Measurements from ENCODE around the gene DHODH. TPM values are rescaled to one million over a fixed set of nuclear protein-coding genes. Genes with fewer than 3 reads are reported as not detected.

DHODH gene
- total RNA-seq, 4 donors from 2014 or later, result 5.5 to 13.4 (median 7.4) TPM

- WGBS, 2 donors, result 52 to 56% methylated on average over 5 of the region's 5 CpGs
- intact Hi-C loops (cut with DNase I), result no loop called here
- Histone ChIP-seq H3K27ac (peak overlapping the region in 2 of 3 donors; percentile 18 to 53), H3K27me3 (no peaks in the 10 kb centered on the region), H3K4me3 (replicated peaks in 1 of 3) (no peak overlapping the region), H3K36me3 (peaks cover 0 to 4% of the 10 kb centered on the region in 2 donors), H3K4me1 (no peaks in the 10 kb centered on the region), H3K9me3 (no peaks in the 10 kb centered on the region)
- DNase-seq, result peak; percentile 12 to 13
- TF ChIP-seq CTCF (IDR thresholded peaks at IDR 0.05), result no peak
- no peak for TF ChIP-seq POLR2A (IDR thresholded peaks at IDR 0.05)
Observed at GRCh38 chr16:72013389-72013788, 4.8 kb downstream of the DHODH start.

DNA sequence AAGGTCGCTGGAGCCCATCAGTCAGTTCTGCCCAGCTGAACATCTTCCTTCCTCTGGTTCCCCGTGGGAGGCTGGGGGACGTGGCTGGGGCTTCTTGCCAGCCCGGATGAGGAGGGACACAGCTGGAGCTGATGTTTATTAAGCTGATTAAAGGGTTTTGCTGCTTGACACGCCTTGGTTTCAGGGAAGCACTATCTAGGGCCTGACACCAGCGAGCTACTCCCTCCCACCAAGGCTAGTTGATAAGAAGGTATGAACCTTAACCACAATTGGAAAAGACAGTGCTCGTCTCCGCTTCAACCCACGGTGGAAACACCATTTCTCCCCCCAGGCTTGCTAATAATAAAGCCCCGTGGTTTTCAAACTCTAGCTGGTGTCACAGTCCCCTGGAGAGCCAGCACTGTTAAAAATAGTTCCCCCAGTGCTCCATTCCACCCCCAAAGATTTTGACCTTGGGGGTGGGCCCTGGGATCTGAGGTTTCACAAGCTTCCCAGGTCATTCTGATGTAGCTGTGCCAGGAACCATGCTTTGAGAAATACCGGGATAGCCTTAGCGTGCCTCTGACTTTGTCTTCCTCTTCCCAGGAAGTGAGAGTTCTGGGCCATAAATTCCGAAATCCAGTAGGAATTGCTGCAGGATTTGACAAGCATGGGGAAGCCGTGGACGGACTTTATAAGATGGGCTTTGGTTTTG, 5.5 kb downstream of the DHODH start:
- peak in 1 of 2 donors; percentile 27 for TF ChIP-seq POLR2A (IDR thresholded peaks at IDR 0.05)
- TF ChIP-seq CTCF (IDR thresholded peaks at IDR 0.05), result no peak
- Histone ChIP-seq H3K9me3 (no peaks in the 10 kb centered on the region), H3K36me3 (peaks cover 0 to 4% of the 10 kb centered on the region in 2 donors), H3K27ac (peak overlapping the region; percentile 18 to 53 (median 24)), H3K4me3 (replicated peaks in 1 of 3) (no peak overlapping the region), H3K27me3 (no peaks in the 10 kb centered on the region), H3K4me1 (no peaks in the 10 kb centered on the region)
- intact Hi-C loops (cut with DNase I), result no loop called here
- 61% methylated on average over 10 to 15 of the region's 15 CpGs for WGBS, 2 donors
- peak; percentile 9 to 12 for DNase-seq

DNA sequence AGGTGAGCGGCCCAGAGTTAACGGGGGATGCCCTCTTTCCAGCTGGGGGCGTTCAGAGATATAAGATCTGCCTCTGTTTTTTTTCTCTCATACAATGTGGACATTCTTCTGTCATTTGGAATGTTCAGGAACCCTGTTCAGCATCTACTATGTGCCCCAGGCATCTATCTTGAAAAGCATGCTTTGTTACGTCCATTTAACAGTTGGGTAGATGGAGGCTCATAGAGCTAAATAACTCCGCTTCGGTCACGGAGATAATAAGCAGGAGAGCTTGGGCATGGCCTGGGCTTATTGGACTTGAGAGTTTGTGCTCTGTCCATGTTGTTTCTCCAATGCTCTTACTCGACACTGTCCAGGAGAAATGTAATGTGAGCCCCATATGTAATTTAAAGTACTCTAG, 6.1 kb downstream of the DHODH start:
- no peak for TF ChIP-seq POLR2A (IDR thresholded peaks at IDR 0.05)
- no peak for TF ChIP-seq CTCF (IDR thresholded peaks at IDR 0.05)
- whole genome bisulfite sequencing, 2 donors, result 86 to 90% methylated on average over 8 of the region's 8 CpGs
- intact Hi-C loops (cut with DNase I), result no loop called here
- H3K4me3 ChIP-seq (replicated peaks in 1 of 3), result no peak overlapping the region
- H3K9me3 ChIP-seq, result no peaks in the 10 kb centered on the region
- no peak for DNase-seq
- H3K36me3 ChIP-seq, result peaks cover 0 to 4% of the 10 kb centered on the region in 2 donors
- H3K27ac ChIP-seq, result peak overlapping the region in 1 of 3 donors; percentile 53
- no peaks in the 10 kb centered on the region for H3K4me1 ChIP-seq
- no peaks in the 10 kb centered on the region for H3K27me3 ChIP-seq

- no peaks in the 10 kb centered on the region for H3K4me1 ChIP-seq
- no peaks in the 10 kb centered on the region for H3K9me3 ChIP-seq
- 87 to 93% methylated on average over 3 of the region's 3 CpGs for whole genome bisulfite sequencing, 2 donors
- H3K36me3 ChIP-seq, result peaks cover 0 to 4% of the 10 kb centered on the region in 2 donors
- H3K27ac ChIP-seq, result no peak overlapping the region
- H3K4me3 ChIP-seq (replicated peaks in 1 of 3), result no peak overlapping the region
- intact Hi-C loops (cut with DNase I), result no loop called here
- no peak for DNase-seq
- H3K27me3 ChIP-seq, result no peaks in the 10 kb centered on the region
- TF ChIP-seq CTCF (IDR thresholded peaks at IDR 0.05) (no peak), POLR2A (IDR thresholded peaks at IDR 0.05) (no peak)
Observed at GRCh38 chr16:72015124-72015523, 6.6 kb downstream of the DHODH start.

DNA sequence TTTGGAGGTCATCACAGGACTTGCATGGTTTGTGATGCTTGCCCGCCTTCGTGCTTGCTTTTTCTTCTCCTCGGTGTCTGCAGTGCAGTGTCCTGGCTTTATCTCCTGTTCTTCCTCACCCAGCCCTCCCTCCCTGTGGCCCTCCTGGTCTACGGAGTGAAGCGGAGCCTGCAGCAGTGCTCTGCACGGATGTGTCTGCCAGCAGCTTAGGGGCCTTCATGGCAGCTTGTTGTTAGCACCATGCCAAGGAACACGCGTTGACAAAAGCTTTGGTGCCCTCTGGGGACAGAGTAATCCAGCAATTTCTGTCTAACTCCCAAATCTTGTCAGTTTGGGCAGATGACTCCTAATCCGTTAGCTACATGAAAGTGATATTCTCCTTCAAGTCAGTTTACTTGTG, 9.9 kb downstream of the DHODH start:
- TF ChIP-seq CTCF (IDR thresholded peaks at IDR 0.05), result no peak
- no peak for TF ChIP-seq POLR2A (IDR thresholded peaks at IDR 0.05)
- Histone ChIP-seq H3K36me3 (peaks cover 0 to 11% of the 10 kb centered on the region in 2 donors), H3K4me1 (no peaks in the 10 kb centered on the region), H3K9me3 (no peaks in the 10 kb centered on the region), H3K4me3 (replicated peaks in 1 of 3) (no peak overlapping the region), H3K27ac (no peak overlapping the region), H3K27me3 (no peaks in the 10 kb centered on the region)
- DNase-seq, result no peak
- WGBS, 2 donors, result 86 to 90% methylated on average over 9 of the region's 9 CpGs
- intact Hi-C loops (cut with DNase I), result no loop called here

Data from thyroid gland (tissue), 4 donors.